DMS 273 treated with DMSO at 0.1 percent for 48 hours (cell line): ENCODE measurements around the gene GABRG3.
"Not testable (repeated sequence)": the region's sequence is repeated elsewhere in the genome, so short reads cannot be mapped to it uniquely, and the experiment has no call there.

Experiments used
- DNase-seq: peaks from one replicate; lab custom pipeline; 2025; lab: John Stamatoyannopoulos, UW

GABRG3 gene

DNA sequence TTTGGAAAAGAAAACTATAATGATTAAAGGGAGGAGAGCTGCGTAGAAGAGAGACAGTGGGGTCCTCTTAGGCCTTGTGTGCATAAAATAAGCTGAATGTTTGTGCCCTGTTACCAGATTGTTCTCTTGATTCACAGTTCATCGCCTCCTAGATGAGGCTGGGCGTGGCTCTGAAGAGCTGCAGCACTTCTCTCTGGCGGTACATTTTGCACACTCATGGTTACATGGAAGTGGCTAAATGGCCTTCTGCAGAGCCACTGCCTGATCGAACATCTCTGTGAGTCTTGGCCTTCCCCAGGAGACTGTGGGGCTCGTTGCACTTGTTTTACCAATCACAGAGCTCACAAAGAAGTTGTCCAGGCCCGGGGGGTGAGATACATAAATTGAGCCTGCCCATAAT is 208.8 kb downstream of the GABRG3 start:
- no peak for DNase-seq

- no peak for DNase-seq
These were observed 211.7 kb downstream of the GABRG3 start for GRCh38 chr15:27182561-27183110.

DNA sequence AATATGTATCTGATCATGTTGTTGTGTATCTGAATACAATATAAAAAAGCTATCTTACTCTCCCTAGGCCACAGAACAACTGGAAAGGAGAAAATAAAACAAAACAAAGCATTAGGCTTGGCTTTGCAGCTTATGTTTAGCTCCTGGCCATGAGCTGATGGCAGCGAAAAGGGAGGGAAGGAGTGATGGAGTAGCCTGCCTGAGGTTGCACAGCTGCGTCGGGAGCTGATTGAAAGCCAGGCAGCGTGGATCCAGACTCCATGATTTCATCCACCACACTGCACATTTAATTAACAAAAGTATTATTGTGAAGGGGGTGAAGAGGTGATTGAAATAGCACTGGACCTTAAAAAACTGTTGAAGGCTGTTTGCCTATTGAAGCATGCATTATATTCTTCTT is 212.2 kb downstream of the GABRG3 start:
- no peak for DNase-seq

DNA sequence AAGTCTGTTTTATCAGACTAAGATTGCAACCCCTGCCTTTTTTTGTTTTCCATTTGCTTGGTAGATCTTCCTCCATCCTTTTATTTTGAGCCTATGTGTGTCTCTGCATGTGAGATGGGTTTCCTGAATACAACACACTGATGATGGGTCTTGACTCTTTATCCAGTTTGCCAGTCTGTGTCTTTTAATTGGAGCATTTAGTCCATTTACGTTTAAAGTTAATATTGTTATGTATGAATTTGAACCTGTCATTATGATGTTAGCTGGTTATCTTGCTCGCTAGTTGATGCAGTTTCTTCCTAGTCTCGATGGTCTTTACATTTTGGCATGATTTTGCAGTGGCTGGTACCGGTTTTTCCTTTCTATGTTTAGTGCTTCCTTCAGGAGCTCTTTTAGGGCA is 220.5 kb downstream of the GABRG3 start:
- DNase-seq: not testable (repeated sequence)

- DNase-seq: no peak
These were observed 225.7 kb downstream of the GABRG3 start for GRCh38 chr15:27196691-27197090.

DNA sequence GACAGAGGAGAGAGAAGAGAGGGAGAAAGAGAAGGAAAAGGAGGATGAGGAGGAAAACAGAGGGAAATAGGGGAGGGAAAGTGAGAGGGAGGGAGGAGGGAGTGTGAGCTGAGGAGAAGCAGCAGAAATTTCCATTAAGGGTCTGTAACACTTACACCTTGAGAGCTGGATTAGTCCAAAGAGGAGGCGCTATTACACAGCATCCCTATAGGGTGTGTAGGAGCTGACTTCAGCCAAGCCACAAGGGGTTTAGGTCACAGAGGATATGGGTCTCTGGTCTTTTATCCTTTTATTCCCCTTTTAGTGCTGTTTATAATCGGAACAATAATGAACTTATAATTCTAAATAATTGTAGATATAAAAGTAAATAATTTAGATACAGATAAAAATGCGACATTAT is 230.4 kb downstream of the GABRG3 start:
- DNase-seq: no peak

DNA sequence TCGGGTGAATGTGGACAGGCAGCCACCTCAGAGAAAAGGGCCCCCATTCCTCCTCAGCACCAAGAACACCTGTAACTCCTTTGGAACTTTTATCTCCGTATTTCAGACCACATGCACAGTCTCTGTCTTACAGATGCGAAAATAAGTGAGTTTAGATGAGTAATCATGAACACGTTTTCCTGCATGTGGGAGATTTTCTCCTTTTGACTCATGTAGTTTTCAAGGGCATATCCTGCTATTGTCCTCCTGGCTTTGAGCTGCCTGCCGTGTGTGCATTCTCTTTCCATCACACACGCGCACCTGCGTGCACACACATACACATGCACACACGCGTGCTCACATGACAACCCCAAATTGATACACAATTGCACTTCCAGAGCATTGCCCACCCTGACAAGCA is 239.2 kb downstream of the GABRG3 start:
- DNase-seq: no peak

GRCh38 chr15:27214032-27214431 is 243.1 kb downstream of the GABRG3 start:
- no peak for DNase-seq

DNA sequence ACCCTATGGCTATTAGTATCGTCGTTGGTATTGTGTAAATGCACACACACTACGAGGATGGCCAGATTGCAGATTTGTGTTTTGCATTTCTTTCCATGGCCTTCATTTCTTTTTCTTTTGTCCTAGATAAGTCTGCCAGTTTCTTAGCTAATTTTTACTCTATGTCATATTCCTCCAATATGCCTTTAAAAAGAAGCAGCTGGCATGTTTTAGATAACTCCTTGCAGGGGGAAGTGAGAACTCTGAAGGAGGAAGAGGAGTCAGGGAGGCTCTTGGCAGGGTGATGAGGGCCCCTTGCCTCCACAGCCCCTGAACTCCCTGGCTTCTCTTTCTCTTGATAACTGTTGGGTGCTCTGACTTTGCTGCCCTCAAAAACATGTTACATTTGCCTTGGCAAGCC is 244.0 kb downstream of the GABRG3 start:
- no peak for DNase-seq

DNA sequence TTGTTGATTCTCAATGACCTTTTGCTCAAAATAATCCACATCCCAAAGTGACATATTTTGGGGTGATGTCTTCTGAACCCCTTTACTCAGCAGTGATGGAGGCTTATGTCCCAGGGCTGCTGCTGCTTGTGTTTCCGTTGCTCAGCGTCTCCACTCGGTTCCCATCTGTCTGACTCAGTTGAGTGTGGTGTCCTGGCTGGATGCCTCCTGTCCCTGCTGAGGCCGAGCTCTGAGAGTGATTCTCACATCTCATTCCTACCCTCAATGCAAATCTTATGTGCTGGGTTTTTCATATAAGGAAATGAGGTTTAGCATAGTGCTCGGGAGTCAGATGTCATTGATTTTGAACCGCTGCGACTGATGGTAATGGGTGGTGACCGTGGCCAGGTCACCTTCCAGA is 247.4 kb downstream of the GABRG3 start:
- DNase-seq: no peak

DNA sequence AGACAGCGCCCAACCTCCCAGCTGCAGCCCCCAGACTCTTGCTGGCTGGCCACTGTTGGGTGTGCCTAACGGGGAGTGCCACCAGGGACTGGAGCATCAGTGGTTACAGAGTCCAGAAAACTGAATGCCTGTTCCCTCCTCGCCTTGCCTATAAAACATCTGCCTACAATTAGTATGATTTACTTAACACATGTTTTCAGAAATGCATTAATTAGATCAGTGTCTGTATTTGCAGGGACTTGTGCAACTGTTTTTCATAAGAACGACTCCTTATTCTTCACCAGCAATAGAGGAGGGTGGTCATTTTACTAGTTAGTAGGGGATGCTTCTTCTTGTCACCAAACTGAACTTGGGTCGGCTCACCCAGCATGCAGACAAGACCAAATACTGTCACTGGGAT is 248.7 kb downstream of the GABRG3 start:
- no peak for DNase-seq

DNA sequence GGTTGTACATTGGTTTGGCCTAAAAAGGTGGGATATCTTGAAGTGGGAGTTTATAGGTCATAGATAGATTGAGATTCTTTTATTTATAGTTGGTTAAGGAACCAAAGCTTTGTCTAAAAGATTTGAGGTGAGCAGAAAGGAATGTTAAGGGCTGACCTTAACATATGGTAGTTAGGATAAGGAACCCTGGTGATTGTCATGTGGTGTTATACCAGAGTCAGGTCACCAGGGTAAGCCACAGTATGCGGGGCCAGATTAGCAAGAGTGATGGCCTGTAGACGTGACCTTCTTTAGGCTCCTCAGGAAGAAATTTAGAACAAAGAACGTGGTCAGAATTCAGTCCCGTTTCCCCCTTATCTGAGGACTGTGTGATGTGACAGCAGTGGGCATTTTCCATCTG is 249.2 kb downstream of the GABRG3 start:
- DNase-seq: no peak

- no peak for DNase-seq
These were observed 251.5 kb downstream of the GABRG3 start for GRCh38 chr15:27222479-27222878.

DNA sequence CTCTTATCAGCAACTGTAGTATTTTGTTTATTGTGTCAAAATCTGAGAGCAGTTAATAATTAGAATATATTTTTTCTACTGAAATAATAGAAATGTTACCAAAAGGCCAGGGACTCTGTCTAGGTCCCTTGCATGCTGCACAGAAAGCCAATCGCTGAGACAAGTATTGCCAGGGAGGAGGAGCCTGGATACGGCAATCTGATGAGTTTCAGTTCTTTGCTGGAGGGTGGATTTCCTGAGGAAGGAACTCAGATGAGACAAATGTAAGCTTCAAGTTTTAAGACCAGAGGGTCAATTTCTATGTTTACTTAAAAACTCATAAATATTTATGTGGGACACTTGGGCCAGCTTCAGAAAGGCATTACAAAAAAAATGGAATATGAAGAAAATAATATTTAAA is 252.2 kb downstream of the GABRG3 start:
- DNase-seq: no peak

DNA sequence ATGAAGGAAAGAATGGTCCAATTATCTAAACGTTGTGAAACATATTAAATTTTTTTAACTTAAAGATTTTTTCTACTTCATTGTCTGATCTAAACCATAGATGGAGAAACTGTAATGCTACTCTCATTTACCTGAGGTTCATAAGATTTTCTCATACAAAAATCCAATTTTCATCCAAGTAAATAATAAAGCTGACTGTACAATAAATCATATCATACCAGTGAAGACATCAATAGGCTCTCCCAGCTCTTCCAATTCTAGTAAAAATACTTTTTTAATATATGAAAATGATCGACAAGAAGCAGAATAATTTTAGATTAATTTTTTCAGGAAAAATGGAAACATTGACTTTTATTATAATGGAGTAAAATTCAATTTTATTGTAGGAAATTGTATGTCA is 260.8 kb downstream of the GABRG3 start:
- DNase-seq: no peak

DNA sequence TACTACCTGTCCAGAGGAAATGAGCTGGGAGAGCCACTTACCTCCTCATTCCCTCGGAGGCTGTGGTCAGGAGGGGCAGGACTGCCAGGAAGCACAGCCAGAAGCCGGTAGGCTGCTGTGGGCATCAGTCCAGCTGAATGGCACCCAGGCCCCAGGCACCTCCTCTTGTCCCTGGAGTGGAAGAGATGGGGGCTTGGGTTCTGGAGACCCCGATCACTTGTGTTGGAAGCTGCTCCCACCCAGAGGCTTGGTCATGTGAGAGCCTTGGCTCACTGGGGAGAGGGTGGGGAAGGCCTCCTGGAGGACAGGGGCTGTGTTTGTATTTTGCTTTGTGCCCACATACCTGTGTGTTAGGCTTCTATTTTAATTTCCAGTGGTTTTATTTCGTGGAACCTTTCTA is 261.9 kb downstream of the GABRG3 start:
- DNase-seq: no peak

DNA sequence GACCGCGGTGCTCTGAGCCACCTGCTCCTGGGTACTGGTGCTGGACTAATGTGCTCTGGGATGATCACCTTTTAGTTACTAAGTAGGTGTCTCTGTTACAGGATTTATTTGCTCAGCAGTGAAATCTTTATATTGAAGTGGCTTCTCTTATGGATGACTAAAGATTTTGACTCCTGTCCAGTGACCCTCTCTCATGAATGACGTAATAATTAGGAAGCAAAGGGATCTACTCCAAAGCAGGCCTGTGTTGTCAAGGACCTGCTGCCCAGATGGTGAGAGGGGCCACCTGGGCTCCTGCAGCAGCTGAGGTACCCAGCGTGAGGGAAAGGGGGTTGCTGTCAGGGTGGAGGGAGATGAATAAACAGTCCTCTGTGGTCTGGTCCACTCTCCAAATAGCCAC is 263.6 kb downstream of the GABRG3 start:
- DNase-seq: no peak

- no peak for DNase-seq
These were observed 264.2 kb downstream of the GABRG3 start for GRCh38 chr15:27235161-27235560.

DNA sequence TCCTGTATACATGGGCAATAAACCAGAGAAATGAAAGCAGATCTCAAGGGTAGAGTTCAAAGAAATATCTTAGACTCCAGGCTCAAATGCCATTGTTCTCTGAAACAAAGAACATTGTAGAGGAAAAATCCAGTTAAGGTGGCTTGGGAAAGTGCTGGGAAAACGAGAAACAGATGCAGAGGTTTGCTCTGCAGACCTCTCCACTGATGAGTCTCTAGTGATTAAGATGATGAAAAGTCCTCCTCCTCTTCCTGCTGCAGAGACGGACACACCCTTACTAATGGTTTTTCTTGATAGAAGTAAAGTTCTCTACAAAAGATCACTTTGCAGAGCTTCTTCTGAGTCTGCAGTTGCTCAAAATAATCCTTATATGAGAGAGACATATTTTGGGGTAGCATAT is 264.7 kb downstream of the GABRG3 start:
- no peak for DNase-seq

GRCh38 chr15:27237319-27237939 is 266.4 kb downstream of the GABRG3 start:
- DNase-seq: no peak

DNA sequence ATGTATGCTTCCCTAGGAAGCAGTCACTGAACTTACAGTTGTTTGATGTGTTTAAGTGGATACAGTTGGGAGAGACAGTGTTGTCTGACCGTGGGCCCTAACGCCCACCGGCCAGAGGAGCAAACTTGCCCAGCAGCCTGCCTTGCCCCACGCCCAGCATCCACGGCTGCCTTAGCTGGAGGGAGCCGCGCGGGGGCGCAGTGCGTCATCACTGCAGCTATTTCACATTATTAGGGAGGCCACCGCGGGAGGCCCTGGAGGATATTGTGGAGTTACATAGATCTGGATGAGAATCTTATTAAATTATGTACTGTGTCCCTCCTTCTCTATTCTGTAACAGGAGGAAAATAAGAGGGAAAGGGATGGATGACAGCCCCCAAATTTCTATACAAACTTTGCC is 267.2 kb downstream of the GABRG3 start:
- no peak for DNase-seq

GRCh38 chr15:27238707-27239423 is 267.9 kb downstream of the GABRG3 start:
- no peak for DNase-seq

GRCh38 chr15:27241943-27242342 is 271.0 kb downstream of the GABRG3 start:
- no peak for DNase-seq

GRCh38 chr15:27244047-27244446 is 273.1 kb downstream of the GABRG3 start:
- no peak for DNase-seq
